GM21381 (cell line): Measurements from ENCODE around the gene KIF26B.

Experiments used
- ATAC-seq: cut with Tn5 transposase; IDR thresholded peaks from one replicate; pipeline ENCODE4 v1.9.1; 2021; ENCODE audit warnings: mild to moderate bottlenecking, moderate library complexity; ENCODE audit not compliant: unreplicated experiment

The KIF26B gene

GRCh38 chr1:245234217-245235081 lies 79.7 kb downstream of the KIF26B start:
- ATAC-seq = no peak

- no peak for ATAC-seq
These were observed 80.4 kb downstream of the KIF26B start for GRCh38 chr1:245235156-245235555.

GRCh38 chr1:245240648-245241165 lies 85.9 kb downstream of the KIF26B start:
- ATAC-seq = no peak

- ATAC-seq = no peak
These were observed 86.8 kb downstream of the KIF26B start for GRCh38 chr1:245241526-245242130.

GRCh38 chr1:245242989-245243388 lies 88.2 kb downstream of the KIF26B start:
- ATAC-seq = no peak

GRCh38 chr1:245245021-245245667 lies 90.4 kb downstream of the KIF26B start:
- ATAC-seq = no peak

GRCh38 chr1:245246433-245246832 lies 91.6 kb downstream of the KIF26B start:
- no peak for ATAC-seq

GRCh38 chr1:245247356-245247755 lies 92.6 kb downstream of the KIF26B start:
- no peak for ATAC-seq

GRCh38 chr1:245247801-245248200 lies 93.0 kb downstream of the KIF26B start:
- no peak for ATAC-seq

GRCh38 chr1:245248231-245248731 lies 93.5 kb downstream of the KIF26B start:
- ATAC-seq = no peak

GRCh38 chr1:245255783-245256182 lies 101.0 kb downstream of the KIF26B start:
- ATAC-seq = no peak

GRCh38 chr1:245256528-245256927 lies 101.7 kb downstream of the KIF26B start:
- ATAC-seq = no peak

GRCh38 chr1:245258271-245258920 lies 103.6 kb downstream of the KIF26B start:
- no peak for ATAC-seq

- no peak for ATAC-seq
These were observed 105.5 kb downstream of the KIF26B start for GRCh38 chr1:245260110-245260882.

GRCh38 chr1:245260883-245261282 lies 106.1 kb downstream of the KIF26B start:
- ATAC-seq = no peak

GRCh38 chr1:245261786-245262185 lies 107.0 kb downstream of the KIF26B start:
- ATAC-seq = no peak

GRCh38 chr1:245263529-245264095 lies 108.8 kb downstream of the KIF26B start:
- ATAC-seq = no peak

- no peak for ATAC-seq
These were observed 109.4 kb downstream of the KIF26B start for GRCh38 chr1:245264226-245264625.

- no peak for ATAC-seq
These were observed 111.3 kb downstream of the KIF26B start for GRCh38 chr1:245266105-245266504.

- no peak for ATAC-seq
These were observed 115.3 kb downstream of the KIF26B start for GRCh38 chr1:245270063-245270462.
